Measurements from ENCODE around the gene PDXK.
"Not testable (repeated sequence)": the region's sequence is repeated elsewhere in the genome, so short reads cannot be mapped to it uniquely, and the experiment has no call there.

The PDXK gene

DNA sequence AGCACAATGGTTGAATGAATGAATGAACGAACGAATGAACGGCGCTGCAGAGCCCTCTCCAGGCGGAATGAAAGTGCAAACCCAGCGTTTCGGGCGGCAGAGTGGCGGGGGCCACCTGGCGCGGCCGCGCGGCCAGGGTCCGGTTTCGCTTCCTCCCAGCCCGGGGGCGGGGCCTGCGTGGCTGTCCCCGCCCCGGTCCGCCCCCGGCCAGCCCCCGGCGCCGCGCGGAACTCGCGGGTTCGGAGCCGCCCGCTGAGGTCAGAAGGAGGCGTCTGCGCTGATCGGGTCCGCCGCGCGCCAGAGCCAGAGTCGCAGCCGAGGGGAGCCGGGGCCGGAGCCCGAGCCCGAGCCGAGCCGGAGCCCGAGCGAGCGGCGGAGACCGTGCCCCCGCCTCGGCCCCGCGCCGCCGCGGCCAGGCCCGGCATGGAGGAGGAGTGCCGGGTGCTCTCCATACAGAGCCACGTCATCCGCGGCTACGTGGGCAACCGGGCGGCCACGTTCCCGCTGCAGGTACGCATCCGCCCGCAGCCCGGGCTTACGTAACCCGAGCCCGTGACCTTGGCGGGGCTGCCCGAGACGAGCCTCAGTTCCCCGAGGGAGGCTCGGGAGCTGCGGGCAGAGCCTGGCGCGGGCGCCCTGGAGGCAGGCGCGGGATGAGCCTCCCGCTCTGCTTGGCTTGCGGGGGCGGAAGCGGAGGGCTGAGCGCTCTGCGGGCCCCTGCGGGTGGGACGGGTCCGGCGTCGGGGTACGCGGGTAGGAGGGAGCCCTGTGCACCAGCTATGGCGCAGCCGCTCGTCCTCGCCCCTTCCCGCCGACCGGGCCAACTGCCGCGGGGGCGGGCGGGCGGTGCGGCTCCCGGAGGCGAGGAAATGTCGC lies at the start of gene PDXK:
PDXK (plus strand) TSS at position 258 of the 876 bp plus-strand sequence; CDS start at position 424, 166 bp downstream.
- DNase-seq (ENCODE audit: low spot score) = peak; percentile 95

DNA sequence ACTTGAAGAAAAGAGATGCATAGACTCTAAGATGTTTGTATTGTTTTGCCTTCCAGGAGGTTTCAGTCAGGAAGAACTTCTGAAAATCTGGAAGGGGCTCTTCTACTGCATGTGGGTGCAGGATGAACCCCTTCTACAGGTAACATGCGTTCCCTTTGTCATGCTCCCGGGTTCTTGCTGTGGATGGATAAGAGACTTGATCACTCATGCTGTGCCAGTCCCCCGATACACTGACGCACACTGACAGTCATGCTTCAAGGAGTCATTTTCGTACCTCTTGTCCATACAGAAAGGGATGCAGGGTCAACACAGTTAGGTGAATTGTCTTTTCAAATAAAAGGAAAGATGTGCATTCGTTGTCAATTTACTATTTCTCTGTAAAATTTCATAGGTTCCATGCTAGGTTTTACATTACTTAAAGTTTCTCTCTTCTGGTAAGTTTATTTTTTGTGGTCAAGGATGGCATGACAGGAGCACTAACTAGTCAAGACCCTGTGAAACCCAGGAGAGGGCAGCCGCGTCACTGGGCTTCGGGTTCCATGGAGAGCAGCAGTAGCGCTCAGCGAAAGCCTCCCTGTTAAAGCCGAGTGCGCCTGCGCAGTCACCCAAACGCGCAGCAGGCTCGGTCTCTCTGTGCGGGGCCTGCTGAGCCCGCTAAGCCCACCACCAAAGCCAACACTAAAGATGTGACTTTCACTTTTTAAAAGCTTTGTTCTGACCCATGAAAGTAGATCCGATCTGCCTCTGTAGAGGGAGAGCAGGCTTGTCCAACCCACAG lies 48.9 kb upstream of the PDXK start:
- no peak for DNase-seq (ENCODE audit: low spot score)

DNA sequence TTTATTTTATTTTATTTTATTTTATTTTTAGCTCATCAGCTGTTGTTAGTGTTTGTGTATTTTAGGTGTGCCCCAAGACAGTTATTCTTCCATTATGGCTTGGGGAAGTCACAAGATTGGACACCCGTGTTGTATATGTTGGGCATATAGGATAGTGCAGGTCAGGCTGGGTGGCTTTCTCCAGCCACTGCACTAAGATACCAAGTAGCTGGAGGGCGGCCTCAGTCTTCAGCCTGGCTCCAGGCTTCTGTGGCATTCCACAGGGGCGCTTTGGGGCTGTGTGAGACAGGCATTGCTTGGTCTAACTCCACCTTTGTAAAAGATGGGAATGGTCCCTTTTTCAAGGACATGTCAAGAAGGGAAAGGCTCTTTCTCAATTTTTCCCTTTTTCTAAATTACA lies 43.1 kb upstream of the PDXK start:
- DNase-seq (ENCODE audit: low spot score) = no peak

DNA sequence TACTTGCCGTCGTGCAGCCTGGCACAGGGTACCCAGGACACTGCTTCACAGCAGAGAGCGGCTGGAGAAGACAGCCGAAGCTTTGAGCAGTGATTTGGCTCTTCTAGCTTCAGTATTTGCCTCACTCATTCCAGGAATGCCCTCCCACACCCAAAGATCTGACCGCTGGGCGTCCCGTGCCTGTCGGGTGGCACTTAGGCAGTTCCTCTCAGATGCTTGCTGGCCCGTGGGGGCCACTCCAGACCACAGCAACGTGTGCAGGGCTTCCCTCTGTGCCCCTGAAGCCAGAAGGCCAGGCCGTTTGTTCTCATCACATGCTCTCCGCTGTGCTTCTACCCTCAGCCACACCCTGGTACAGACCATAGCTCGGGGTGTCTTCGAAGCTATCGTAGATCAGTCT lies 42.5 kb upstream of the PDXK start:
- no peak for DNase-seq (ENCODE audit: low spot score)

DNA sequence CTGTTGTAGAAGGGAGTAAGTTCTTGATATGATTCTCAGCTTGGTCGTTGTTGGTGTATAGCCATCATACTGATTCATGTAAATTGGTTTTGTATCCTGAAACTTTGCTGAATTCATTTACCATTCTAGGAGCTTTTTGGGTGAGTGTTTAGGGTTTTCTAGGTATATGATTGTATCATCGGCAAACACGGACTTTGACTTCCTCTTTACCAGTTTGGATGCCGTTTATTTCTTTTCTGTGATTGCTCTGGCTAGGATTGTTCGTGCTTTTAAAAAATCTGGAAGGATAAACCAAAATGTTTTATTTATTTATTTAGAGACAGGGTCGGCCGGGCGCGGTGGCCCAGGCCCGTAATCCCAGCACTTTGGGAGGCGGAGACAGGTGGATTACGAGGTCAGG lies 39.0 kb upstream of the PDXK start:
- DNase-seq (ENCODE audit: low spot score) = no peak

DNA sequence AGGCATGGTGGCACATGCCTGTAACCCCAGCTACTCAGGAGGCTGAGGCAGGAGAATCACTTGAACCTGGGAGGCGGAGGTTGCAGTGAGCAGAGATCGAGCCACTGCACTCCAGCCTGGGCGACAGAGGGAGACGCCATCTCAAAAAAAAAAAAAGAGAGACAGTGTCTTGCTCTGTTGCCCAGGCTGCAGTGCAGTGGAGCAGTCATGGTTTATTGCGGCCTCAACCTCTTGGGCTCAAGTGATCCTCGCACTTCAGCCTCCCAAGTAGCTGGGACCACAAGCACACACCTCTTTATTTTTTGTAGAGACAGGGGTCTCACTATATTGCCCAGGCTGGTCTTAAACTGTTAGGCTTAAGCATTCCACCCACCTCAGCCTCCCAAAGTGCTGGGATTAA lies 38.5 kb upstream of the PDXK start:
- DNase-seq (ENCODE audit: low spot score) = not testable (repeated sequence)

DNA sequence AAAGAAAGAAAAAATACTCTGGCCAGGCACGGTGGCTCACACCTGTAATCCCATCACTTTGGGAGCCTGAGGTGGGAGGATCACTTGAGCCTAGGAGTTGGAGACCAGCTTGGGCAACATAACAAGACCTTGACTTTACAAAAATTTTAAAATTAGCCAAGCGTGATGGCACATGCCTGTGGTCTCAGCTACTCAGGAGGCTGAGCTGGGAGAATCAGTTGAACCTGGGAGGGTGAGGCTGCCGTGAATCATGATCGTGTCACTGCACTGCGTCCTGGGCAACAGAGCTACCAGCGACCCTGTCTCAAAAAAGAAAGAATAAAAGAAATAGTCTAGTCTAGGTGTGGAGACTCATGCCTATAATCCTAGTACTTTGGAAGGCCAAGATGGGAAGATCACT lies 37.3 kb upstream of the PDXK start:
- DNase-seq (ENCODE audit: low spot score) = no peak

DNA sequence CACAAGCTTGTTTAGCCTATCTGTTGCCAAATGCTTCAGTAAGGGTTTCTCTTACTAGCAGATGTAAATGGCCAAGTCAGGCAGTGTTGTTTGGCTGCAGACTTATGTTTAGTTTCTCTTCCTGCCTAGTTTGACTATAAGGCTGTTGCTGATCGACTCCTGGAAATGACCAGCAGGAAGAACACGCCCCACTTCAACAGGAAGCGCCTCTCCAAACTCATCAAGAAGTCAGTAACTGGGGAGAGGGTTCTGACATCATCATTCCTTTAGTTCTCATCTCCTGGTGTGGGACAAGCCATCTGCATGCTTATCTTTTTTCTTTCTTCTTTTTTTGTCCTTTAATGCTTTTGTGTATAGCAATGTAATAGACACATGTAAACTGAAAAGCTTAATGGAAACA lies 34.5 kb upstream of the PDXK start:
- DNase-seq (ENCODE audit: low spot score) = no peak

DNA sequence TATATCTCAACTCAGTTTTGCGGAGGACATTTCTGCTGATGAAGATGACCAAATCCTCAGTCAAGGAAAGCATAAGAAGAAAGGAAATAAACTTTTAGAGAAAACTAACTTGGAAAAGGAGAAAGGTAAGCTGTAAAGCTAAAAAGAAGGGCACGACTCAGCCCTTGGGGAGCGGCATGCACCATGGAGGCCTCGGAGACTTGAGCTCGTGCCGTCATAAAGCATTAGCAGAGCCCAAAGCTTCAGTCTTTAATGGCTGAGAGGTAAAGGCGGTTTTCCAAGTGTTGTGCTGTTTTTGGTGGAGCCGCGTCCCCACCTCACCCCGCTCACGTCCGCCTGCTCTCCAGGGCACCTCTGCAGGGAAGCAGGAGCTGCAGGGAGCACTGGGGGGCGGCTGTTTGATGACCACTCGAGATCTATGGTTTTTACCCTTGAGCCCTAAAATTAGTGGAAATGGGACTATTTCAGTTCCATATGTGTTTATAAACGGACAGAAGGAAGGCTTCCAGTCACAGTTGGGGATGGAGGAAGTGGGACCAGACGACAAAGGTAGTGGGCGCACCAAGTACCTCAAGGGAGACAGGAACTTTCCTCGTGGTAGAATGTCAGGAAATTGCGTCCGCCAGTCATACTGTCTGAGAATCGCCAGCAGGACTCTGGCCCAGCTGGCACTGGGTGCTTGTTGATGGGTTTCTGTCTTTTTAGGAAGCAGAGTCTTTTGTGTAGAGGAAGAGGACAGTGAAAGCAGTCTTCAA lies 31.9 kb upstream of the PDXK start:
- DNase-seq (ENCODE audit: low spot score) = no peak

DNA sequence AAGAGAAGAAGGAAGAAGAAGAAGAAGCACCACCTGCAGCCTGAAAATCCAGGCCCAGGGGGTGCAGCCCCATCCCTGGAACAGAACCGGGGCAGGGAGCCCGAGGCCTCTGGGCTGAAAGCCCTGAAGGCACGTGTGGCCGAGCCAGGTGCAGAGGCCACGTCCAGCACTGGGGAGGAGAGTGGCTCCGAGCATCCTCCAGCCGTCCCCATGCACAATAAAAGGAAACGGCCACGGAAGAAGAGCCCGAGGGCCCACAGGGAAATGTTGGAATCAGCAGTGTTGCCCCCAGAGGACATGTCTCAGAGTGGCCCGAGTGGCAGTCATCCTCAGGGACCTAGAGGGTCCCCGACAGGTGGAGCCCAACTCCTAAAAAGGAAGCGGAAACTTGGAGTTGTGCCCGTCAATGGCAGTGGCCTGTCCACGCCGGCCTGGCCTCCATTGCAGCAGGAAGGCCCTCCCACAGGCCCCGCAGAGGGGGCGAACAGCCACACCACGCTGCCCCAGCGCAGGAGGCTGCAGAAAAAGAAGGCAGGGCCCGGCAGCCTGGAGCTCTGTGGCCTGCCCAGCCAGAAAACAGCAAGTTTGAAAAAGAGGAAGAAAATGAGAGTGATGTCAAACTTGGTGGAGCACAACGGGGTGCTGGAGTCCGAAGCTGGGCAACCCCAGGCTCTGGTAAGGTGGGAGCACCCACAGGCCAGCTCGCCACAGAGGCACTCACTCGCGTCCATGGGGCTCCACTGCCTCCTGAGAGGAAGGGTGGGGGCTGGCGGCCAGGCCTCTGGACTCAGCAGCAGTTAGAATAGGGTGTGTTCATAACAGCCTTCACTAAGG lies 31.1 kb upstream of the PDXK start:
- DNase-seq (ENCODE audit: low spot score) = no peak

DNA sequence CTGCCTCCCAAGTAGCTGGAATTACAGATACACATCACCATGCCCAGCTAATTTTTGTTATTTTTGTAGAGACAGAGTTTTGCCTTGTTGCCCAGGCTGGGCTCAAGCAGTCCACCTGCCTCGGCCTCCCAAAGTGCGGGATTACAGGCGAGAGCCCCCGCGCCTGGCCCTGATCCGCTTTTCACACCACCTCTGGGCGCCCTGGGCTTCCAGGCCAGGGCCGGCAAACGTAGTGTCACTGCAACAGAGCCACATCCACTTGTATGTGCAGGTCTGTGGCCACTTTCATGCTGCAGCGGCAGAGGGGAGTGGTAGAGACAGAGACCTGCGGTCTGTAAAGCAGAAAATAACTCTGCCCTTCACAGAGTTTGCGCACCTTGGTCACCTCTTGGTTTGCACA lies 30.0 kb upstream of the PDXK start:
- DNase-seq (ENCODE audit: low spot score) = no peak

DNA sequence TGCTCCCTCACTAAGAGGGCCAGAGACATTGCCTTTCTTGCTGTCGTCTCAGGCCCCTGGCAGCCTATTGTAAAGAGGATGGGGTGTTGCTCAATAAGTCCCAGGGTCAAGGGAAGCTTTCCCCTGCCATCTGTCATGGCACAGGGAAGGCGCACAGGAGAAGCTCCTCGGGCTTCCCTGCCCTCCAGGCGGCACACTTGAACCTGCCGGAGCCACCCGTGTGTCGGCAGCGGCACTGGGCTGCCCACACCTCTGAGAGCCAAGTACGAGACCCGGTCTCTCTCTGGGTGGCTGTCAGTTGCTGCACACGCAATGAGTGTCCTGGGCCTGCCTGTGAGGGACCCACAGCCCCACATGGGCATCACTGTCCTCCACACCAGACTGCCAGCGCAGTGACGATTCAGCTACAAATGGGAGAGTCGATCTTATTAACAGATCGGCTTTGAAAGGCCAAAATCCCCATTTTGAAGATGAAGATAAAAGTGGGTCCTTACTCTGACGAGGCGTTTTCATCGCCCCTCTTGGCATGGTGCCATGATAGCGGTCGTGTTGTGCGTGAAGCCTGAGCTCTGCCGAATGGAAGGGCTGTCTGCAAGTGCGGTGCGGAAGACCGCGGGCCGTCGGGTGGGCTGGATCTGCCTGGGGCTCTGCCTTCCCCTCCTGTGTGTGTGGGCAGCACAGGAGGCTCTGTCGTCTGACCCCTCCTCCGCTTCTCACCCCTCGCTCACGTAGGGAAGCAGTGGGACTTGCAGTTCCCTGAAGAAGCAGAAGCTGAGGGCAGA lies 29.2 kb upstream of the PDXK start:
- DNase-seq (ENCODE audit: low spot score) = no peak

DNA sequence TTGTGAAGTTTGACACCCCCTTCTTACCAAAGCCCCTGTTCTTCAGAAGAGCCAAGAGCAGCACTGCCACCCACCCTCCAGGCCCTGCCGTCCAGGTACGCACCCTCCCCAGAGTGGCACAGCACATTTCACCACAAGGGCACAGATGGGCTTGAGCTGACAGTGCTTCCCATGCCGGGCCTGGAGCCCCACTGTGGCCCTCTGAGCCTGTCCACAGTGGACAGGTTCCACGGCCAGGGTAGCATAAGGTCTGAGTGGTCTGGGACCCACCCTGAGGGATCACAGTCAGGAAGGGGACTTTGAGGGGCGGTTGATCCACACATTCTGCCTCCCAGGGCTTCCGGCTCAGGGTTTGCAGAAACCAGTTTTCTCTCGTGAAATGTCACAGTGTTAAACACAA lies 28.6 kb upstream of the PDXK start:
- DNase-seq (ENCODE audit: low spot score) = no peak

DNA sequence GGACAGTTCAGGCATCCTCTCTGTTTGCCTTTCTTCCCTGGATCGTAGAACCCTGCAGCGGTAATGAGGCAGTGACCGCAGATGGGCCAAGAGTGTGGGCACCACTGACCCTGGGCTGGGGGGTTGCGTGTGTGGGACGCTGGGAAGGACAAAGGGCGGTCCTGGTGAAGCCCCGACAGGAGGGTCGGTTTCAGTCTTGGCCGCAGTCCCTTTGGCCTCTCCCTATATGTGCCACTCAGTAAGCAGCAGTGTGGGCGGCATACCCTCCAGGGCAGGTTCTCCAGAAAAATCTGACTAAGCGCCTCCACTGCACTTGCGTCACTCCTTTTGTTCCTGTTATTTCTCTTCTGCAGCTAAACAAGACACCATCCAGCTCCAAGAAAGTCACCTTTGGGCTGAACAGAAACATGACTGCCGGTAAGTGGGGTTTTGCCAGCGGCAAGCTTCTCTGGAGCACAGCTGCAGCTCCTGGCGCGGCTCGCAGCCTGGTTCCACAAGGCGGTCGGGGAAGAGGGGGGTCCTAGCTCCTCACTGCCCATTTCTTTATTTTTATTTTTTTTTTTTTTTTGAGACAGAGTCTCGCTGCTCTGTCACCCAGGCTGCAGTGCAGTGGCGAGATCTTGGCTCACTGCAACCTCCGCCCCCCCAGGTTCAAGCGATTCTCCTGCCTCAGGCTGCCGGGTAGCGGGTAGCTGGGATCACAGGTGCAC lies 27.7 kb upstream of the PDXK start:
- DNase-seq (ENCODE audit: low spot score) = peak; percentile 24

DNA sequence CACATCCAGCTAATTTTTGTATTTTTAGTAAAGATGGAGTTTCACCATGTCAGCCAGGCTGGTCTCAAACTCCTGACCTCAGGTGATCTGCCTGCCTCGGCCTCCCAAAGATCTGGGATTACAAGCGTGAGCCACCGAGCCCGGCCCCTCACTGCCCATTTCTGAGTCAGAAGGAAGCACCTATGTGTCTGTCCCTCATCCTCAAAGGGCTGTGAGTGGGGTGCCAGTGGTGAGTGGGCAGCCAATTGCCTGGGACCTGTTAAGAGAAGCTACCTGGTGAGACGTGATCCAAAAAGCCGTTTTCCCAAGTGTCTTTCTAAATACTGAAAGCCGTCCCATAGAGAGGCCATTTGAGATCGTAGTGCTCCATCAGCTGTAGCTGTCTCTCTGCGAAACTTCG lies 27.1 kb upstream of the PDXK start:
- no peak for DNase-seq (ENCODE audit: low spot score)

DNA sequence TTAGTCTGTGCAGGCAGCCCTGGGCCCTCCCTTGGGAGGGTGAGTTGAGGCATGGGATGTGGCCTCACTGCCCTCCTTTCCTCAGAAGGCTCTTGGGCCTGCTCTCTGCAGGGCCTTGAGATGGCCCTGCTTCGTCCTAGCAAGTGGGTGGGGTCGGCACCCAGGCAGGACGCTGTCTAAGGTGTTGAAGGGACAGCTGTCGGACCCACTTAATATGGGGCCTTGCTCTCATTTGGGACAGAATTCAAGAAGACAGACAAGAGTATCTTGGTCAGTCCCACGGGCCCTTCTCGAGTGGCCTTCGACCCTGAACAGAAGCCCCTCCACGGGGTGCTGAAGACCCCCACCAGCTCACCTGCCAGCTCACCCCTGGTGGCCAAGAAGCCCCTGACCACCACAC lies 26.0 kb upstream of the PDXK start:
- peak; percentile 13 for DNase-seq (ENCODE audit: low spot score)

DNA sequence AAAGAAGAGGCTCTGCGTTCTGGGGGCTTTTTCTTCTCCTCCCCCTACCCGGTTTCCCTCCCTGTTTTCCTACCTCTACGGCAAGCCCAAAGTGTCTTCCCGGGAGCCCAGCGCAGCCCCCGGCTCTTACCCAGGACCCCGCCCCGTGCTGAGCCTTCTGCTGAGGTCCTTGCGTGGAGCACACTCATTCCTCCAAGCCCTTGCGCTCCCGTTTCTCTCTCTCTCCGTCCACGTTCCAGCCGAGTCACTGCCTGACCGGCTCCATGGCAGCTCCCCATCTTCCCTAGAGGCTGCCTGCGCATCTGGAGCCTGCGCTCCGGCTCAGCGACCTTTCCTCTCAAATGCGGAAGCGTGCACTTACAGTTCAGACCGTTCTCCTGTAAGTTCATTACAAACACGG lies 24.9 kb upstream of the PDXK start:
- DNase-seq (ENCODE audit: low spot score) = no peak

DNA sequence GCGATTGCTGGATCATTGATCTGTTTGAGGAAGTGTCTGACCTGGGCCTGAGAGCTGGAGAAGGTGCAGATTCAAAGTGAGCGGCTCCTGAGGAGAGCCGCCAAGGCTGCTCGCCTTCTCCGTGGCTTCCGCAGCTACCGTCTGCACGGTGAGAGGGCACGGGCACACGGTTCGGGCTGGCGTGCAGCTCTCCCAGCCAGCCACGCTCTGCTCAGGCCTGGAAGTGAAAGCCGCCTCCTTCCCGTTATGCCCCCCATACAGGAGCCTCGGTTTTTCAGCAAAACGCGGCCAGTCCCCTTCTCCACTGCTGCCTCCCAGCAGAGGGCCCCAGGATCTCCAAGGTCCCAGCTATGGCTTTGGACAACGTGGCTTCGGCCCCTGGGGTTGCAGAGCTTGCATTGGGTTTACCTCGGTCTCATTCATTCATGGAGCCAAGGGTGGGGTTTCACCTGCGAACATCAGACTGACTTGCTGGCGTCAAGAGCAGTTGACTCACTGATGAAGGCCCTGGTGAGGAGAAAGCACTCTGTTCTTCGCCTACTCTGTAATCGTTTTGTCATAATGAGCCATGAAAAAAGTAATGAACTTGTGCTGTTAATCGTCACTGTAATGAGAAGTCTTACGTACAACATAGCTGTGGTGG lies 24.4 kb upstream of the PDXK start:
- DNase-seq (ENCODE audit: low spot score) = no peak

DNA sequence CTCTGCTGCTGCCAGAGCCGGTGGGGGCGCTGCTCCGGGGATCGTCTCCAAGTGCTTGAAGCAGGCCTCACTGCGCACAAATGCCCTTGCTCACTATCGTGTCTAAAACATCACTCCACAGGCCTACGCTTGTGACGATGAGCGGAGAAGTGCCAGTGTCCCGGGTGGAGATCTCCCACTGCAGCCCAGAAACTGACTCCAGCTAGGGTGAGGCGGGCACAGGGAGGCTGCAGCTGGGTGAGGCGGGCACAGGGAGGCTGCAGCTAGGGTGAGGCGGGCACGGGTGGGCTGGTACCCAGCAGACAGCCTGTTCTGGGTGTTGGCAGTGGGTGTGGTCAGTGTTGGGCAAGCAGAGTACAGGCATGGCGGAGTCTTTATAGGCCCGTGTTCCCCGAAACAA lies 22.7 kb upstream of the PDXK start:
- peak; percentile 20 for DNase-seq (ENCODE audit: low spot score)
